ENCODE data around the gene SYCP1.
A peak's percentile ranks its signal among the peaks of the same experiment; 100 is the strongest.
"Not testable (repeated sequence)": the region's sequence is repeated elsewhere in the genome, so short reads cannot be mapped to it uniquely, and the experiment has no call there.

Gene SYCP1, protein sequence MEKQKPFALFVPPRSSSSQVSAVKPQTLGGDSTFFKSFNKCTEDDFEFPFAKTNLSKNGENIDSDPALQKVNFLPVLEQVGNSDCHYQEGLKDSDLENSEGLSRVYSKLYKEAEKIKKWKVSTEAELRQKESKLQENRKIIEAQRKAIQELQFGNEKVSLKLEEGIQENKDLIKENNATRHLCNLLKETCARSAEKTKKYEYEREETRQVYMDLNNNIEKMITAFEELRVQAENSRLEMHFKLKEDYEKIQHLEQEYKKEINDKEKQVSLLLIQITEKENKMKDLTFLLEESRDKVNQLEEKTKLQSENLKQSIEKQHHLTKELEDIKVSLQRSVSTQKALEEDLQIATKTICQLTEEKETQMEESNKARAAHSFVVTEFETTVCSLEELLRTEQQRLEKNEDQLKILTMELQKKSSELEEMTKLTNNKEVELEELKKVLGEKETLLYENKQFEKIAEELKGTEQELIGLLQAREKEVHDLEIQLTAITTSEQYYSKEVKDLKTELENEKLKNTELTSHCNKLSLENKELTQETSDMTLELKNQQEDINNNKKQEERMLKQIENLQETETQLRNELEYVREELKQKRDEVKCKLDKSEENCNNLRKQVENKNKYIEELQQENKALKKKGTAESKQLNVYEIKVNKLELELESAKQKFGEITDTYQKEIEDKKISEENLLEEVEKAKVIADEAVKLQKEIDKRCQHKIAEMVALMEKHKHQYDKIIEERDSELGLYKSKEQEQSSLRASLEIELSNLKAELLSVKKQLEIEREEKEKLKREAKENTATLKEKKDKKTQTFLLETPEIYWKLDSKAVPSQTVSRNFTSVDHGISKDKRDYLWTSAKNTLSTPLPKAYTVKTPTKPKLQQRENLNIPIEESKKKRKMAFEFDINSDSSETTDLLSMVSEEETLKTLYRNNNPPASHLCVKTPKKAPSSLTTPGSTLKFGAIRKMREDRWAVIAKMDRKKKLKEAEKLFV

DNA sequence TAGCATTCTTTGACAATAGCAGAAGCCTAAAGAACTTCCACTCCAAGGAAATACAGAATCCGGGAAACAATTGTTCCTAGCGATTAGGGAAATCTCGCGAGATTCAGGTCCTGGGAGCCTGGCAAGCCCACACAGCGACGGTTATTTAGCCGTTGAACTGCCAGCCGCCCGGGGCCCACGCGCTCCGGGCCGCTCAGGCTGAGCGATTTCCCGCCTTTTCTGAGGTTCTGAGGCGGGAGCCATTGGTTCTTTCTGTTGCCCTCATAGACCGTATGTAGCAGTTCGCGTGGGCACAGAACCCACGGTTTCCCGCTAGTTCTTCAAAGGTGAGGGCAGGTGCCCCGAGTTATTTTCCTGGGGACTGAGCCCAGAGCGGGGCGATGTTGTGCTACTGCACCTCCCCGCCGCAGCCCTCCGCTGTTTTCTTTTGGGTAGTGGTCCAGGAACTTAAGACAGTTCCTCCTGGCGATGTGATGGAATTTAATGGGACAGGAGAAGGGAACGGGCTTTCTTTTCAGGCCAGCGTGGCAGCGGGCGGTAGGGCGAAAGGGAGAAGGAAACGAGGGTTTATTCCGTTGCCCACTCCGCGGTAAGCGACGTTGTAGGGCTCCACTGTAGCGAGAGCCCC is at the start of gene SYCP1:
SYCP1 (plus strand) TSS at position 171 of the 628 bp plus-strand sequence. CDS start 602 bp downstream, outside the sequence.
- DNase-seq (no peak), ATAC-seq (no peak)
- Mint-ChIP-seq H3K4me1 (peaks cover 7% of the 10 kb centered on the region), H3K9me3 (no peaks in the 10 kb centered on the region), H3K4me3 (peak within 1 kb of the TSS; percentile 57), H3K27me3 (peaks cover 44% of the 10 kb centered on the region), H3K27ac (no peak within 1 kb of the TSS), H3K36me3 (ENCODE audit: low read depth) (peaks cover 2% of the 10 kb centered on the region)

DNA sequence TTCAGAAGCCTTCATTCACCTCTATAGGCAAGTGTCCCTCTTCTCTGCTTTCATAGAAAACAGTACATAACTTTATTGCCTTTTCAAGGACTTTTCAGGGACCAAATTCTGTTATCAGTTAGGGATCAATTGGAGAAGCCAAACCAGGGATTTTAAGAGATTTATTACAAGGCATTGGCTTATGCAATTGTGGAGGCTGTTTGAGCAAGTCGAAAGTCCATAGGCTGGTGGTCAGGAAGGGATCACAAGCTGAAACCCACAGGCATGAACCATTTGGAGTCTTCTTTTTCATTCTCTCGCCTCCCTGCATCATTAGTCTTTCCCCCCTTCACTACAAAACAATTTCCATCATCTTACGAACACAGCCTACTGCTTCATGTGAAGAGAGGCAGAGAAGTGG is 34.8 kb upstream of the SYCP1 start:
- H3K4me3 Mint-ChIP-seq: no peak overlapping the region
- peaks cover 5% of the 10 kb centered on the region for H3K36me3 Mint-ChIP-seq (ENCODE audit: low read depth)
- H3K9me3 Mint-ChIP-seq: peaks cover 13% of the 10 kb centered on the region
- no peaks in the 10 kb centered on the region for H3K4me1 Mint-ChIP-seq
- ATAC-seq (no peak), DNase-seq (no peak)
- peaks cover 6% of the 10 kb centered on the region for H3K27me3 Mint-ChIP-seq
- no peak overlapping the region for H3K27ac Mint-ChIP-seq

DNA sequence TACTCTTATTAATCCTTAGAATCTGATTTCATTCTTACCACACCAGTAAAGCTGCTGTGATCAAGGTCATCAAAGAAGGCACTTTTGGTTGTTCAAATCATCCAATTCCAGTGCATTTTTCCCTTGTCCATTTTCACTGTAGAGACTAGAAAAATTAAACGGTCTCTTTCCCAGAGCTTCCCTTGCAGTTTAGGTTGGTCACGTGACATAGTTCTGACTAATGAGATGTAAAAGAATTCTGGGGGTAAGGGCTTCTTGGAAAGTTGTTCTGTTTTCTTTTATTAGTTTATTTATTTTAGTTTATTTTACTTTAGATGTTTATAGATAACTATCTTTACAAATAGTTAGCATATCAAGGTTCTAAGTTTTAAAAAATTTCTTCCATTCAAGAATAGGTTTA is 34.3 kb upstream of the SYCP1 start:
- H3K36me3 Mint-ChIP-seq (ENCODE audit: low read depth): peaks cover 5% of the 10 kb centered on the region
- no peaks in the 10 kb centered on the region for H3K4me1 Mint-ChIP-seq
- peaks cover 16% of the 10 kb centered on the region for H3K9me3 Mint-ChIP-seq
- H3K27ac Mint-ChIP-seq: no peak overlapping the region
- no peak overlapping the region for H3K4me3 Mint-ChIP-seq
- ATAC-seq: no peak
- DNase-seq: no peak
- peaks cover 6% of the 10 kb centered on the region for H3K27me3 Mint-ChIP-seq

DNA sequence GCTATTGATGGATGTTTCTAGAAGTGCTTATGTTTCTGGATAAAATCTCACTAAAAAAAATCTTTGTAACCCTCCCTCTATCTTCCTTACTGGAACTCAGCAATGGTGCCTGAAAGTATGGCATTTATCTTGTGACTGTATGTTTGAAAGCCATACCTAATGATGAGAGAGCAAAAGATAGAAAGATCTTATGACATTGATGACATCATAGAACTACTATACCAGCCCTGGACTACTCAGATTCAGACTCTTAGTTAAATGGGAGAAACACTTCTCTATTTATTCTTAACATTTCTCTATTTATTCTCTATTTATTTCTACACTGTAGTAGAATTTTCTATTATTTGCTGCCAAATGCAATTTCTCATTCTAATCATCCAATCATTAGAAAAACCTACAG is 32.7 kb upstream of the SYCP1 start:
- Mint-ChIP-seq H3K4me3 (no peak overlapping the region), H3K36me3 (ENCODE audit: low read depth) (peaks cover 5% of the 10 kb centered on the region), H3K27me3 (peaks cover 6% of the 10 kb centered on the region), H3K4me1 (no peaks in the 10 kb centered on the region), H3K9me3 (peaks cover 16% of the 10 kb centered on the region), H3K27ac (no peak overlapping the region)
- ATAC-seq (no peak), DNase-seq (no peak)

DNA sequence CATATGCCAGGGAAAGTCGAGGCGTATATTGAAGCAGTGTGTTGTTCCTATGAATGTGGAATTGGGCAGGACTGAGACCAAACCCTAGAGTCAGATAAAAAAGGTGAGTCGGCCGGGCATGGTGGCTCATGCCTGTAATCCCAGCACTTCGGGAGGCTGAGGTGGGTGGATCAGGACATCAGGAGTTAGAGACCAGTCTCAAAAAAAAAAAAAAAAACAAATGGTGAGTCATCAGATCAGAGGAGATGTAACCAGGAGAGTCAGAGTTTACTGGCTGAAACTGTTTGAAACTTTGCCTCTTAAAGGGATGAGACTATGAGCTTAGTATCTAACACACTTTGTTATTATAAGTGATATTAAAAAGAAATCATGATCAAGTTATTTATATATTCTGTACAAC is 26.4 kb upstream of the SYCP1 start:
- H3K4me1 Mint-ChIP-seq: no peaks in the 10 kb centered on the region
- H3K9me3 Mint-ChIP-seq: peaks cover 11% of the 10 kb centered on the region
- no peak overlapping the region for H3K4me3 Mint-ChIP-seq
- peaks cover 2% of the 10 kb centered on the region for H3K27me3 Mint-ChIP-seq
- no peak for DNase-seq
- H3K36me3 Mint-ChIP-seq (ENCODE audit: low read depth): peaks cover 5% of the 10 kb centered on the region
- H3K27ac Mint-ChIP-seq: no peak overlapping the region
- ATAC-seq: no peak

DNA sequence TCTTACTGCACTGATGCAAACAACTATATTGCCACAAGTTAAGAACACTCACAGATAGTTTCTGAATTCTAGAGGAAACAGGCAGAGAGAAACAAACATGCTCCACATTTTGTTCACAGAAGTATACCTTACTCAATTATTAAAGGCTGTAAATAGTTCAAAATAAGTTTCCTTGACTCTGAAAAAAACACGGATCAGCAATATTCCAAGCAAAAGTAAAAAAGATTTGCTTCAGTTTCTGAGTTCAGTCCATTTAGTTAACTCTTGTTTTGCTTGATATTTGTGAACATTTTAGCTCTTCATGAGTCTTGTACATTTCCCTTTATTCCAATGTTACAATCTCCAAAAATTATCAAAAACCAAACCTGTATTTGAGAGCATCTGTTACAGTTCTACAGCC is 24.6 kb upstream of the SYCP1 start:
- H3K4me3 Mint-ChIP-seq; H3K4me1 Mint-ChIP-seq; DNase-seq; ATAC-seq; H3K27me3 Mint-ChIP-seq; H3K27ac Mint-ChIP-seq; H3K9me3 Mint-ChIP-seq; H3K36me3 Mint-ChIP-seq (ENCODE audit: low read depth): not testable (repeated sequence)

DNA sequence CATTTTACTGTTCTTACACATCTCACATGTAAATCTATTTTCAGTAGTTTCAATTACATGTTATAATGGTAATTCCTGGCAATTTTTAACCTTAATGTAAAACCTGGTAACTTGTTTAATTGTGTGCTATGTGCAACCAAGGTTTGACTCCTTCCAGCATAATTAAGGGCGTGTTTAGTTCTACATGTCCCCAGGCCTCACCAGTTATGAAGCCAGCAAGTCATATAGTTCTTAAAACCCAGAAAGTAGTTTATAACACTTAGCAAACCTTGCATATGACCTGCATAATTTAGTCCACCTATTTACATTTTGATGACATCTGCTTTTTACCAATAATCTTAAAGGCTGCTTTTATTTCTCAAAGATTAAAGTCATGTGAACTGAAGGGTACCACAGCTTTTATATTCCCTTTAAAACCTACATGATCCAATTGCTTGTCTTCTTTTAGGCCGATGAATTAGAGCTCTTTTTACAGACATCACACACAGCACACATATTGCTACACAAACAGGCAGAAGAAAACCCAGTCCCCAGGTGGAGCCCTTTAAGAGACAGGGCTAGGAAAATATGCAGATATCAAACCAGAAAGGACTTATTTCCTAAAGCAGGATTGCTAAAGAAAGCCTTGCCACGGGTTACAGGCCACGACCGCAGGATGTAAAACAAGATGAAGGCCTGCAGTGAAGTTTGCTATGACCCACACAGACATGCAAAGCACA is 23.2 kb upstream of the SYCP1 start:
- Mint-ChIP-seq H3K27ac (no peak overlapping the region), H3K36me3 (ENCODE audit: low read depth) (no peaks in the 10 kb centered on the region), H3K27me3 (peaks cover 2% of the 10 kb centered on the region), H3K9me3 (no peaks in the 10 kb centered on the region), H3K4me1 (no peaks in the 10 kb centered on the region), H3K4me3 (no peak overlapping the region)
- DNase-seq (no peak), ATAC-seq (no peak)

DNA sequence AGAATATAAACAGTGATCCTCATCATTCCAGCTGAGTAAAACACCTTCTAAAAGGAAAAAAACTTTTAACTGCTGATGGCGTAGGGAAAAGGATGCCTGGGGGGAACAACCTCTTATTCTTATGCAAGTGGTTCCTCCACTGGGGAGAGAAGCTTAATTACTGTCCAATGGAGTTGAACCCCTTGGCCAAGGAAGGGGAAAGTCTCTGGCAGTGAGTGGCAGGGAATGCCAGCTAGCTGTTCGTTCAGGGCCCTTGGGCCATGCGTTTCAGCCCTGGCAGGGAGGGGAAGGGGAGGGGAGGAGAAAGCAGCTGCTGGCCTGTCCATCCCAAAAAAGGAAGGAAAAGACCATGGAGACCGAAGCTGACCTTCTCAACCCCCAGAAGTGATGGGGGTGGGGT is 22.6 kb upstream of the SYCP1 start:
- H3K4me3 Mint-ChIP-seq: no peak overlapping the region
- H3K27ac Mint-ChIP-seq: no peak overlapping the region
- H3K9me3 Mint-ChIP-seq: no peaks in the 10 kb centered on the region
- H3K27me3 Mint-ChIP-seq: peaks cover 2% of the 10 kb centered on the region
- ATAC-seq (no peak), DNase-seq (no peak)
- no peaks in the 10 kb centered on the region for H3K4me1 Mint-ChIP-seq
- no peaks in the 10 kb centered on the region for H3K36me3 Mint-ChIP-seq (ENCODE audit: low read depth)

DNA sequence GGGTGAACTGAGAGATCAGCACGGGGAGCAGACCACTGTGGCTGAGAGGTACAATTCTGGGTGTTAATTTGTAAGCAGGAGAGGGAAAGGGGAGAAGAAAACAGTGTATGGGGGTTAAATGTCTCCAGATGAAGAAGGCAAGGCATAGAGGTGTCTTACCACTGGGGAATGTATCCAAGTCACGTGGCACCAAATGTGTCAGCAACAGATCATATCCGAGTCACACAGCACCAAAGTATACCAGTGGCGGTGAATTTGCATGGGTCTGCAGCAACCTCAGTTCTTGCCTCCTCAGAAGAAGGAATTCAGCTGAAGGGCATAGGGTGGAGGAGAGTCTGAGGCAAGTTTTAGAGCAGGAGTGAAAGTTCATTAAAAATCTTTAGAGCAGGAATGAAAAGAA is 21.2 kb upstream of the SYCP1 start:
- H3K36me3 Mint-ChIP-seq (ENCODE audit: low read depth): no peaks in the 10 kb centered on the region
- H3K4me3 Mint-ChIP-seq: no peak overlapping the region
- ATAC-seq (no peak), DNase-seq (no peak)
- H3K27me3 Mint-ChIP-seq: peaks cover 2% of the 10 kb centered on the region
- no peaks in the 10 kb centered on the region for H3K9me3 Mint-ChIP-seq
- H3K4me1 Mint-ChIP-seq: peaks cover 1% of the 10 kb centered on the region
- H3K27ac Mint-ChIP-seq: no peak overlapping the region

DNA sequence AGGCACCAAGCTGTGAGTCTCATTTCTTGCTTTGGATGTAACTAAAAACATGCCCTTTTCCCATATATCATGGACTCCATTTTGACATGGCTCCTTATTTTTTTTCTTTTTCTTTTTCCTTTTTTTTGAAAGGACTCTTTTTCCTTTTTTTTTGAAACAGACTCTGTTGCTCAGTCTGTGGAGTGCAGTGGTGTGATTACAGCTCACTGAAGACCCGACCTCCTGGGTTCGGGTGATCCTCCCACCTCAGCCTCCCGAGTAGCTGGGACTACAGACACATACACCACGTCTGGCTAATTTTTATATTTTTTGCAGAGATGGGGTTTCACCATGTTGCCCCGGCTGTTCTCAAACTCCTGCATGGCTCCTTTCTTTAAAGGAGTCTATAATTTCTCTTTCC is 10.4 kb upstream of the SYCP1 start:
- Mint-ChIP-seq H3K4me1 (no peaks in the 10 kb centered on the region), H3K27ac (no peak overlapping the region), H3K27me3 (peaks cover 21% of the 10 kb centered on the region), H3K36me3 (ENCODE audit: low read depth) (no peaks in the 10 kb centered on the region), H3K9me3 (no peaks in the 10 kb centered on the region), H3K4me3 (no peak overlapping the region)
- ATAC-seq (no peak), DNase-seq (no peak)

DNA sequence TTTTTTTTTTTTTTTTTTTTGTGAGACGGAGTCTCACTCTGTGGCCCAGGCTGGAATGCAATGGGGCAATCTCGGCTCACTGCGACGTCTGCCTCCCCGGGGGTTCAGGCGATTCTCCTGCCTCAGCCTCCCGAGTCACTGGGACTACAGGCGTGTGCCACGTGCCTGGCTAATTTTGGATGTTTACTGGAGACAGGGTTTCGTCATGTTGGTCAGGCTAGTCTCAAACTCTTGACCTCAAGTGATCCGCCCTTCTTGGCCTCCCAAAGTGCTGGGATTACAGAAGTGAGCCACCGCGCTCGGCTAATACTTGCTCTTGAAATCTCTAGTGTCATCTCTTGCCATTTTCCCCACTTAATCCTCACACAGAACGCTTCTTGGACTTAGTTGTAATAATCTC is 1.1 kb upstream of the SYCP1 start:
- Mint-ChIP-seq H3K27ac (no peak overlapping the region), H3K4me3 (no peak overlapping the region), H3K36me3 (ENCODE audit: low read depth) (peaks cover 2% of the 10 kb centered on the region), H3K4me1 (peaks cover 7% of the 10 kb centered on the region), H3K27me3 (peaks cover 42% of the 10 kb centered on the region), H3K9me3 (no peaks in the 10 kb centered on the region)
- ATAC-seq (no peak), DNase-seq (no peak)

DNA sequence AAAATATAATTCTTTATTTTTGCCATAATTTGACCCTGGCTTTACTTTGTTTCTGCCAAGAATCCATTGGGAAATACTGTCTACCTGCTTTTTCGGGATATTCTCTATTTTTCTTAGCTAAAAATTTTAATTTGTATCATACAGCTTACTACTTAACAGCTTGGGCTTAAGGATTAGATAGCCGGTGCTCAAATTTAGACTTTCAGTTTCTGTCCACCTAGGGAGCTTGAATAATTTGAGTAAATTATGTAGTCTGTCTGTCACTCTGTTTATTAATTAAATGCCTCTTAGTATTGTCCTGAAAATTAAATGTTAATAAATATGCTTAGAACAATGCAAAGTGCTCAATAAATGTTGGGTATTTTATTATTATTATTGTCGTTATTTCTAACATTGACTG is 6.7 kb downstream of the SYCP1 start:
- Mint-ChIP-seq H3K27me3 (peaks cover 13% of the 10 kb centered on the region), H3K4me3 (no peak overlapping the region), H3K9me3 (no peaks in the 10 kb centered on the region), H3K27ac (no peak overlapping the region), H3K4me1 (no peaks in the 10 kb centered on the region), H3K36me3 (ENCODE audit: low read depth) (no peaks in the 10 kb centered on the region)
- no peak for DNase-seq
- ATAC-seq: no peak

DNA sequence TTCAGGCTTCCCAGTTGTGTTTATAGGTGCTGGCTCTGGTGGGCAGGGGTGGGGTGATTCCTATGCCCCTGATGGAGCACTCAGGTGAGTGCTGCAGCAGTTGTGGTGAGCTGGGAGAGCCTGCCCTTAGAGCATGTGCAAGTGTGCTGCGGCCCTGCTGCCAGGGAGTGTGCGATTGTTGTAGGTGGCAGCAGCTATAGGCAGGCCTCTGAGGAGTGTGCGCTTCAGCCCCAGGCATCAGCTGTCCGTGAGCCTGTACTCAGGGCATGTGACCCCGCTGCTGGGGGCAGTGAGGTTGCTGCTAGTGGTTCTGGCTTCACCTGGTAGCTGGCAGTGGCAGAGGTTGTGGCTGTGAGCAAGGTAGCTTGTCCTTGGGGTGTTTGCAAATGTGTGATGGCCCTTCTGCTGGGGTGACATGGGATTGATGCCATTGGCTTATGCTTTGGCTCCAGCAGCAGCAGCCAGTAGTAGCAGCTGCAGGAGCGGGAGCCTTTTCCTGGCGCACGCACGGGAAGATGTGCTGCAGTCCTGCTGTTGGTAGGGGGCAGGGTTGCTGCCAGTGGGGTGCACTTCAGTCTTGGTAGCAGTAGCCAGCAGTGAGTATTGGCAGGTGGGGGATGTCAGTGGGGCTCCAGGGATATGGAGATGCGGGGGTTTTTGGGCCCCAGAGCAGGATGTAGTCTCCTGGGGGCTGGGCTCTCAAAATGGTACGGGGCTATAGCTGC is 37.7 kb downstream of the SYCP1 start:
- no peaks in the 10 kb centered on the region for H3K4me1 Mint-ChIP-seq
- DNase-seq (no peak), ATAC-seq (no peak)
- H3K27me3 Mint-ChIP-seq: peaks cover 21% of the 10 kb centered on the region
- H3K4me3 Mint-ChIP-seq: no peak overlapping the region
- H3K36me3 Mint-ChIP-seq (ENCODE audit: low read depth): no peaks in the 10 kb centered on the region
- H3K9me3 Mint-ChIP-seq: no peaks in the 10 kb centered on the region
- H3K27ac Mint-ChIP-seq: no peak overlapping the region

DNA sequence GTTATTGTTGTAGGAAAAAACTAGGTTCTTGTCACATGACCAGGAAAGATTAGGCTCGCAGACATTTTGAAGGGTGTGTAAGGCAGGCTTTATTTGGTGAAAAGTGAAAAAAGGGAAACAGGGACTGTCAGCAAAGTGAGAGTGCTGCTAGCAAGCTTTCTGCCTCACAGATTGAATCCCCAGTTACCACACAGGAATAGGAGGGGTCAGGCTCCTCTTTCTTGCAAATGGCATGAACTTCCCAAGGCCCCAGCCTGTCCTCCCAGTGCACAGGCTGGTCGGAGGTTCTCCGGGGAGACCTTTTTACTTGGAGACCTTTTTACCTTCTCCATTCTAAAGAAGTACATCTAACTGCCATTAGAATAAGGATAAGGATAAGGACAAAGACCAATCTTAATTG is 42.1 kb downstream of the SYCP1 start:
- ATAC-seq (no peak), DNase-seq (no peak)
- Mint-ChIP-seq H3K9me3 (no peaks in the 10 kb centered on the region), H3K27me3 (peaks cover 9% of the 10 kb centered on the region), H3K4me1 (no peaks in the 10 kb centered on the region), H3K36me3 (ENCODE audit: low read depth) (no peaks in the 10 kb centered on the region), H3K4me3 (no peak overlapping the region), H3K27ac (no peak overlapping the region)
